Peyer's patch (tissue), 4 donors: Measurements from ENCODE around the gene PDGFA.

Experiments used
- POLR2A ChIP-seq, 2 donors: fragments of 450-650 bp; IDR thresholded peaks; one replicate each; pipeline ENCODE4 v1.5.1; 2017; ENCODE audit warnings: antibody characterized with exemption in 2 of 2, mild to moderate bottlenecking in 2 of 2, moderate library complexity in 2 of 2
- TF ChIP-seq, protein P1 (sequence below), 6 experiments: fragments of 450-650 bp in 4 of 6; fragments of 200-600 bp in 2 of 6; sonication (generic) in 1 of 6; IDR thresholded peaks; one replicate each; pipeline ENCODE4 v1.5.1; 2017 to 2019; ENCODE audit warnings: antibody characterized with exemption in 6 of 6, mild to moderate bottlenecking in 3 of 6, moderate library complexity in 1 of 6

DNA sequence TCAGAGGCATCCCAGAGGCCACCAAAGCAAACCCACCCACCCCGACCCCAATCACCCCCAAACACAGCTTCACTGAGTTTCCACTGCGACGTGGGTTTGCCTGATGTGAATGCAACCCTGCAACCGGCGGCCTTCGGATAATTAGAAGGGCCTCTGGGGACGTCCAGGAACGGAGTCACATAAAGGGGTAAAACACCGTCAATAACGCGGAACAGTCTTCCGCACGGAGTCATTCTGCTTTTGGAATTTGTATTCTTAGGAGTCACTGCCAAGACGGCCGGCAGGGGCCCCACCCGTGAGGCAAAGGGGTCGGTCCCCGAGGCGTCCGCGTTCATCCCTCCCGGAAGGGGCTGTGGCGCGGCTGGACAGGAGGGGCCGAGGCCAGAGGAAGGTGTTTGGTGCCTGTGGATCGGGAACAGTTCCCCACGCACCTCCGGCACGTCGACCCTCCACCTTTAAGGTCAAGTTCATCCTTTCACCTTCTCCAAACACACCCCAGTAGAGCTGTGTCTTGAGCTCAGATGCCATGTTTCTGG, 36.7 kb upstream of the PDGFA start:
- TF ChIP-seq, protein P1, sequence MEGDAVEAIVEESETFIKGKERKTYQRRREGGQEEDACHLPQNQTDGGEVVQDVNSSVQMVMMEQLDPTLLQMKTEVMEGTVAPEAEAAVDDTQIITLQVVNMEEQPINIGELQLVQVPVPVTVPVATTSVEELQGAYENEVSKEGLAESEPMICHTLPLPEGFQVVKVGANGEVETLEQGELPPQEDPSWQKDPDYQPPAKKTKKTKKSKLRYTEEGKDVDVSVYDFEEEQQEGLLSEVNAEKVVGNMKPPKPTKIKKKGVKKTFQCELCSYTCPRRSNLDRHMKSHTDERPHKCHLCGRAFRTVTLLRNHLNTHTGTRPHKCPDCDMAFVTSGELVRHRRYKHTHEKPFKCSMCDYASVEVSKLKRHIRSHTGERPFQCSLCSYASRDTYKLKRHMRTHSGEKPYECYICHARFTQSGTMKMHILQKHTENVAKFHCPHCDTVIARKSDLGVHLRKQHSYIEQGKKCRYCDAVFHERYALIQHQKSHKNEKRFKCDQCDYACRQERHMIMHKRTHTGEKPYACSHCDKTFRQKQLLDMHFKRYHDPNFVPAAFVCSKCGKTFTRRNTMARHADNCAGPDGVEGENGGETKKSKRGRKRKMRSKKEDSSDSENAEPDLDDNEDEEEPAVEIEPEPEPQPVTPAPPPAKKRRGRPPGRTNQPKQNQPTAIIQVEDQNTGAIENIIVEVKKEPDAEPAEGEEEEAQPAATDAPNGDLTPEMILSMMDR (IDR thresholded peaks at IDR 0.05): no peak
- TF ChIP-seq POLR2A (IDR thresholded peaks at IDR 0.05): no peak
